Natural killer cell (primary cell): Measurements from ENCODE around the gene MCTP2. TPM values are rescaled to one million over a fixed set of nuclear protein-coding genes. Genes with fewer than 3 reads are reported as not detected.

Source experiments
- ATAC-seq, 3 donors: fragments of 150-1000 bp in 2 of 3; fragments of 200-7000 bp in 1 of 3; cut with Tn5 transposase; 1 replicate in 1 of 3; 2 replicates in 2 of 3; pipeline ENCODE4 v1.10.0; 2021; ENCODE audit warnings: mild to moderate bottlenecking in 2 of 3, moderate library complexity in 2 of 3
- DNase-seq, 2 donors: peaks; one replicate each; pipeline versions ENCODE4 v3.0.0 to v3.0.0-alpha.2; 2013 to 2021; ENCODE audit warnings: mixed read lengths in 1 of 2
- H3K27ac ChIP-seq: one replicate; pipeline ENCODE4 v1.5.1; 2013; ENCODE audit warnings: mild to moderate bottlenecking, low read length
- H3K27me3 ChIP-seq: one replicate; pipeline ENCODE4 v1.6.1; 2013; ENCODE audit warnings: low read length; ENCODE audit not compliant: control insufficient read depth, insufficient read depth
- H3K36me3 ChIP-seq: one replicate; pipeline ENCODE4 v1.6.1; 2013; ENCODE audit warnings: low read length; ENCODE audit not compliant: control insufficient read depth, insufficient read depth
- H3K4me1 ChIP-seq: one replicate; pipeline ENCODE4 v1.6.1; 2013; ENCODE audit warnings: low read length; ENCODE audit not compliant: control insufficient read depth, insufficient read depth
- H3K4me3 ChIP-seq: one replicate; pipeline ENCODE4 v1.5.1; 2013; ENCODE audit warnings: low read length
- H3K9me3 ChIP-seq: one replicate; pipeline ENCODE4 v1.6.1; 2013; ENCODE audit warnings: low read length; ENCODE audit not compliant: control insufficient read depth, insufficient read depth
- H3K27ac Mint-ChIP-seq, 2 donors: one replicate each; pipeline ENCODE4 v1.8.0; 2022; ENCODE audit warnings: mild to moderate bottlenecking in 2 of 2, mixed read lengths in 2 of 2, moderate library complexity in 1 of 2
- H3K27me3 Mint-ChIP-seq, 2 donors: one replicate each; pipeline ENCODE4 v1.8.0; 2022; ENCODE audit warnings: low read depth in 2 of 2, mixed read lengths in 2 of 2
- H3K36me3 Mint-ChIP-seq: one replicate; pipeline ENCODE4 v1.8.0; 2022; ENCODE audit warnings: mixed read lengths
- H3K4me1 Mint-ChIP-seq, 2 donors: one replicate each; pipeline ENCODE4 v1.8.0; 2022; ENCODE audit warnings: mixed read lengths in 2 of 2
- H3K4me3 Mint-ChIP-seq: one replicate; pipeline ENCODE4 v1.8.0; 2022; ENCODE audit warnings: mild to moderate bottlenecking, moderate library complexity, mixed read lengths
- H3K9me3 Mint-ChIP-seq, 2 donors: one replicate each; pipeline ENCODE4 v1.8.0; 2022; ENCODE audit warnings: mixed read lengths in 2 of 2
- CTCF ChIP-seq: fragments of 200-600 bp; IDR thresholded peaks from one replicate; pipeline ENCODE4 v1.8.0; 2022; ENCODE audit warnings: antibody characterized with exemption
- WGBS: methylation state at CpG from one replicate; pipeline ENCODE4 v1.1.7; 2013; ENCODE audit warnings: missing lambda C conversion rate; ENCODE audit not compliant: insufficient coverage; 5-methylcytosine and 5-hydroxymethylcytosine counted together
- intact Hi-C: fragments of 100-400 bp; cut with micrococcal nuclease; formaldehyde crosslinking; loops from one replicate; pipeline ENCODE4 v1.14.2; 2022
- total RNA-seq, 4 donors: library from RNA; stranded (reverse); fragments of 120-200 nt in 1 of 4; gene quantifications; one replicate each; pipeline versions ENCODE4 v1.2.3 to v1.2.4, GENCODE V29; 2013 to 2022

The MCTP2 gene
- total RNA-seq, 3 donors from 2014 or later (not counting 1 experiment from before 2014, with no cell fraction given) = 235 to 312 (median 261) TPM

GRCh38 chr15:94323076-94323475, 91.7 kb downstream of the MCTP2 start:
- no peaks in the 10 kb centered on the region for H3K27me3 ChIP-seq
- H3K9me3 Mint-ChIP-seq = no peaks in the 10 kb centered on the region
- H3K4me1 Mint-ChIP-seq = peaks cover 62 to 67% of the 10 kb centered on the region in 2 donors
- ATAC-seq = no peak
- TF ChIP-seq CTCF = no peak
- H3K27ac ChIP-seq = no peak overlapping the region
- H3K27me3 Mint-ChIP-seq = no peaks in the 10 kb centered on the region
- H3K9me3 ChIP-seq = no peaks in the 10 kb centered on the region
- intact Hi-C loops = loop anchor here (10.0 kb wide), 1 partner anchor 328 kb away; no protein-coding TSS in a partner anchor
- peaks cover 18% of the 10 kb centered on the region for H3K4me1 ChIP-seq
- DNase-seq = no peak
- peaks cover 34% of the 10 kb centered on the region for H3K36me3 ChIP-seq
- H3K4me3 ChIP-seq = no peak overlapping the region
- peak overlapping the region; percentile 91 to 93 for H3K27ac Mint-ChIP-seq
- H3K4me3 Mint-ChIP-seq = no peak overlapping the region
- peaks cover 19% of the 10 kb centered on the region for H3K36me3 Mint-ChIP-seq

- Histone ChIP-seq H3K36me3 (peaks cover 35% of the 10 kb centered on the region), H3K27ac (peak overlapping the region; percentile 57), H3K4me3 (no peak overlapping the region), H3K9me3 (no peaks in the 10 kb centered on the region), H3K4me1 (peaks cover 18% of the 10 kb centered on the region), H3K27me3 (no peaks in the 10 kb centered on the region)
- Mint-ChIP-seq H3K9me3 (no peaks in the 10 kb centered on the region), H3K27me3 (no peaks in the 10 kb centered on the region), H3K36me3 (peaks cover 8% of the 10 kb centered on the region), H3K27ac (peak overlapping the region; percentile 91 to 93), H3K4me3 (peak overlapping the region; percentile 72), H3K4me1 (peaks cover 54 to 68% of the 10 kb centered on the region in 2 donors)
- 21% methylated on average over 14 of the region's 17 CpGs for WGBS
- intact Hi-C loops = loop anchor here (1.0 to 10.0 kb wide), 4 partner anchors 37 to 329 kb away; no protein-coding TSS in a partner anchor
- DNase-seq (peak; percentile 65 to 85), ATAC-seq (peak; percentile 71 to 97 (median 73))
- peak; percentile 87 for TF ChIP-seq CTCF
Measured at GRCh38 chr15:94324117-94324826, 92.9 kb downstream of the MCTP2 start.

GRCh38 chr15:94324835-94325767, 93.7 kb downstream of the MCTP2 start:
- Mint-ChIP-seq H3K9me3 (no peaks in the 10 kb centered on the region), H3K36me3 (peaks cover 7% of the 10 kb centered on the region), H3K27me3 (no peaks in the 10 kb centered on the region), H3K27ac (peak overlapping the region; percentile 91 to 93), H3K4me3 (peak overlapping the region; percentile 78), H3K4me1 (peaks cover 61 to 76% of the 10 kb centered on the region in 2 donors)
- Histone ChIP-seq H3K27ac (peak overlapping the region; percentile 57), H3K36me3 (peaks cover 35% of the 10 kb centered on the region), H3K4me3 (no peak overlapping the region), H3K9me3 (no peaks in the 10 kb centered on the region), H3K27me3 (no peaks in the 10 kb centered on the region), H3K4me1 (peaks cover 18% of the 10 kb centered on the region)
- peak; percentile 61 to 73 for DNase-seq
- intact Hi-C loops = loop anchor here (1.0 to 10.0 kb wide), 6 partner anchors 20 to 330 kb away; partner anchors contain the start of gene MCTP2
- TF ChIP-seq CTCF = no peak
- peak in 2 of 3 donors; percentile 81 to 90 for ATAC-seq
- 60% methylated on average over 13 of the region's 15 CpGs for WGBS
